Adrenal gland (tissue), 12 donors: ENCODE results near the gene ALDH3B1. TPM values are rescaled to one million over a fixed set of nuclear protein-coding genes. Genes with fewer than 3 reads are reported as not detected.

Source experiments
- DNase-seq, 7 donors: peaks; one replicate each; pipeline ENCODE4 v3.0.0-alpha.2; 2019 to 2020
- H3K27ac ChIP-seq, 5 donors: fragments of 200-600 bp; sonication (generic) in 4 of 5; 1 replicate in 3 of 5; 2 replicates in 2 of 5; pipeline versions ENCODE4 v1.5.1 to v1.8.0; 2016 to 2020; ENCODE audit warnings: mild to moderate bottlenecking in 1 of 5
- H3K27me3 ChIP-seq: fragments of 200-600 bp; 2 replicates; pipeline ENCODE4 v1.8.0; 2021
- H3K36me3 ChIP-seq, 2 donors: fragments of 200-600 bp; replicated peaks in 1 of 2; 1 replicate in 1 of 2; 2 replicates in 1 of 2; pipeline versions ENCODE4 v1.5.1 to v1.8.0; 2018 to 2022
- H3K4me1 ChIP-seq, 2 donors: fragments of 200-600 bp; replicated peaks in 1 of 2; 1 replicate in 1 of 2; 2 replicates in 1 of 2; pipeline versions ENCODE4 v1.5.1 to v1.8.0; 2018 to 2021
- H3K4me3 ChIP-seq, 4 donors: fragments of 200-600 bp; sonication (generic) in 3 of 4; one replicate each; pipeline ENCODE4 v1.5.1; 2016 to 2018
- H3K9me3 ChIP-seq, 3 donors: fragments of 200-600 bp; sonication (generic) in 1 of 3; replicated peaks in 1 of 3; 1 replicate in 2 of 3; 2 replicates in 1 of 3; pipeline versions ENCODE4 v1.5.1 to v1.8.0; 2016 to 2021
- CTCF ChIP-seq, 6 experiments: fragments of 450-650 bp in 4 of 6; fragments of 200-600 bp in 2 of 6; sonication (generic) in 1 of 6; IDR thresholded peaks; 1 replicate in 5 of 6; 2 replicates in 1 of 6; pipeline versions ENCODE4 v1.5.1 to v1.8.0; 2016 to 2021; ENCODE audit warnings: antibody characterized with exemption in 6 of 6, mild to moderate bottlenecking in 2 of 6, moderate library complexity in 1 of 6
- POLR2A ChIP-seq, 2 donors: fragments of 450-650 bp; IDR thresholded peaks; one replicate each; pipeline ENCODE4 v1.6.1; 2017; ENCODE audit warnings: antibody characterized with exemption in 2 of 2, mild to moderate bottlenecking in 2 of 2, moderate library complexity in 1 of 2
- WGBS, 4 donors: extraction: QIAGEN DNeasy Blood & Tissue Kit in 2 of 4; methylation state at CpG; one replicate each; pipeline versions ENCODE4 v1.1.5 to v1.1.7; 2013 to 2017; 5-methylcytosine and 5-hydroxymethylcytosine counted together
- intact Hi-C, 2 donors: fragments of 100-400 bp; cut with DNase I; formaldehyde crosslinking; loops; one replicate each; pipeline versions ENCODE4 v1.14.1 to v1.15.0; 2022 to 2023
- polyA plus RNA-seq, 3 donors: library from polyadenylated mRNA; stranded (reverse); fragments of 200-250 nt in 2 of 3; fragments of 350-450 nt in 1 of 3; fragmentation: Illumina TruSeq in 1 of 3; extraction: RNeasy Lipid Tissue Mini Kit (QIAGEN cat#74804) in 1 of 3; gene quantifications; one replicate each; pipeline ENCODE4 v1.2.3, GENCODE V29; 2013 to 2014
- total RNA-seq, 9 donors: library from RNA; depleted of rRNA in 4 of 9; stranded (reverse); fragments of >200 nt in 4 of 9; fragments of 120-200 nt in 1 of 9; fragmentation: NEBNext Ultra II Directional in 1 of 9; extraction: Animal tissue kit (Norgen Biotek cat#: 25700) in 1 of 9; gene quantifications; one replicate each; pipeline versions ENCODE4 v1.1.0 to v1.2.4, GENCODE V29; 2013 to 2023
- donor health status: healthy with polysubstance abuse.
- donor health status: Bipolar disorder and iron deficiency.
- donor health status: DM: yes; HTN: yes; CAD: no.
- donor health status: DM: no; HTN: no; CAD: no.
- donor health status: DM: no; HTN: no; CAD: no.
- donor health status: DM: yes; HTN: yes; CAD: no.

Gene ALDH3B1
- total and polyA plus RNA-seq, 12 donors: 0.72 to 70.3 (median 51.6) TPM

GRCh38 chr11:68039526-68040086, 29.5 kb downstream of the ALDH3B1 start:
- peak overlapping the region; percentile 78 to 97 (median 92) for H3K27ac ChIP-seq
- intact Hi-C loops: loop anchor here (5.0 to 10.0 kb wide), 2 partner anchors 83 to 165 kb away; partner anchors contain the start of gene CHKA (in 1 of the 2)
- H3K4me1 ChIP-seq: peaks cover 52 to 73% of the 10 kb centered on the region in 2 donors
- 14 to 25% (median 22%) methylated on average over 1 to 10 of the region's 10 CpGs for WGBS, 4 donors
- peak overlapping the region; percentile 60 to 95 (median 92) for H3K4me3 ChIP-seq
- peaks cover 0 to 41% of the 10 kb centered on the region in 2 donors for H3K36me3 ChIP-seq
- DNase-seq: peak in 3 of 7 donors; percentile 44 to 50 (median 48)
- no peak for TF ChIP-seq POLR2A (IDR thresholded peaks at IDR 0.05)
- no peak for TF ChIP-seq CTCF (IDR thresholded peaks at IDR 0.05)
- no peaks in the 10 kb centered on the region for H3K9me3 ChIP-seq
- H3K27me3 ChIP-seq: no peaks in the 10 kb centered on the region

GRCh38 chr11:68040101-68040956, 30.2 kb downstream of the ALDH3B1 start:
- Histone ChIP-seq H3K4me1 (peaks cover 51 to 73% of the 10 kb centered on the region in 2 donors), H3K4me3 (peak overlapping the region in 3 of 4 donors; percentile 33 to 95 (median 60)), H3K27ac (peak overlapping the region; percentile 78 to 97 (median 92)), H3K27me3 (no peaks in the 10 kb centered on the region), H3K36me3 (peaks cover 0 to 43% of the 10 kb centered on the region in 2 donors), H3K9me3 (no peaks in the 10 kb centered on the region)
- WGBS, 4 donors: 3 to 5% (median 4%) methylated on average over 6 to 22 of the region's 22 CpGs
- intact Hi-C loops: loop anchor here in 1 of 2 donors (10.0 kb wide), 1 partner anchor 164 kb away; no protein-coding TSS in a partner anchor
- TF ChIP-seq CTCF (IDR thresholded peaks at IDR 0.05) (no peak), POLR2A (IDR thresholded peaks at IDR 0.05) (peak in 1 of 2 donors; percentile 41)
- DNase-seq: peak in 5 of 7 donors; percentile 51 to 81 (median 76)

GRCh38 chr11:68040957-68041591, 30.9 kb downstream of the ALDH3B1 start:
- peak in 3 of 7 donors; percentile 32 to 46 (median 37) for DNase-seq
- intact Hi-C loops: loop anchor here in 1 of 2 donors (10.0 kb wide), 1 partner anchor 164 kb away; no protein-coding TSS in a partner anchor
- Histone ChIP-seq H3K36me3 (peaks cover 0 to 45% of the 10 kb centered on the region in 2 donors), H3K27ac (peak overlapping the region; percentile 78 to 97 (median 92)), H3K4me3 (peak overlapping the region in 3 of 4 donors; percentile 33 to 95 (median 60)), H3K9me3 (no peaks in the 10 kb centered on the region), H3K27me3 (no peaks in the 10 kb centered on the region), H3K4me1 (peaks cover 51 to 69% of the 10 kb centered on the region in 2 donors)
- WGBS, 4 donors: 17 to 67% (median 60%) methylated on average over 6 to 23 of the region's 23 CpGs
- TF ChIP-seq POLR2A (IDR thresholded peaks at IDR 0.05): no peak
- TF ChIP-seq CTCF (IDR thresholded peaks at IDR 0.05): no peak
